VCaP (cell line): Measurements from ENCODE around the gene OVOL3.

ENCODE experiments used
- H3K27ac ChIP-seq: fragments of 450-650 bp; 2 replicates; pipeline ENCODE4 v1.5.1; 2017
- TF ChIP-seq, protein P1 (sequence below): fragments of 450-650 bp; conservative IDR thresholded peaks from 2 replicates; pipeline ENCODE4 v1.5.1; 2017; ENCODE audit warnings: mild to moderate bottlenecking, moderate library complexity

OVOL3 gene

DNA sequence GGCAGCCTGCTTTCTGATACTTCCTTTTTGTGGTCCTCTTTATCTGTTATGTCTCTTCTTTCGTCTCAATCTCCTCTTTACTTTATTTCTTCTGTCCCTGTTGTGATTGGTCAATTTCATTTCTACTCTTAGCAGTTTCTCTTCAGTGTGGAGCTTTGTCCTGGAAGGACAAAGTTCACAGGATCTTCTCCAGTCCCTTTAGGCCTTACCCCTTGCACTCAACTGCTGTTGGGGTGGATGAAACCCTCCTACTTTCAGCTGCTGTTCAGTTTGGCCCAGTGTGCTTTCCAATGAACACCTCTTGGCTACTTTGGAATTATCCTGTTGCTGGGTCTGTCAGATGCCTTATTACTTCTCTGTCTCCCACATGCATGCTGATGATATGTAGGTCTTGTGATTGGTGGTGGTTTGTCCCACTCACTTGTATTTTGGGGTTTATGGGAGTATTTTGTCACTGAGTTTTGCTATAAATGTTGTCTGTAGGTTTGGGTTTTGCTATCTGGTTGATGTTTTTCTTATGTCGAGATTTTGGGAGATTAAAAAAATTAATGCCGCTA is 31.5 kb upstream of the OVOL3 start:
- TF ChIP-seq, protein P1, sequence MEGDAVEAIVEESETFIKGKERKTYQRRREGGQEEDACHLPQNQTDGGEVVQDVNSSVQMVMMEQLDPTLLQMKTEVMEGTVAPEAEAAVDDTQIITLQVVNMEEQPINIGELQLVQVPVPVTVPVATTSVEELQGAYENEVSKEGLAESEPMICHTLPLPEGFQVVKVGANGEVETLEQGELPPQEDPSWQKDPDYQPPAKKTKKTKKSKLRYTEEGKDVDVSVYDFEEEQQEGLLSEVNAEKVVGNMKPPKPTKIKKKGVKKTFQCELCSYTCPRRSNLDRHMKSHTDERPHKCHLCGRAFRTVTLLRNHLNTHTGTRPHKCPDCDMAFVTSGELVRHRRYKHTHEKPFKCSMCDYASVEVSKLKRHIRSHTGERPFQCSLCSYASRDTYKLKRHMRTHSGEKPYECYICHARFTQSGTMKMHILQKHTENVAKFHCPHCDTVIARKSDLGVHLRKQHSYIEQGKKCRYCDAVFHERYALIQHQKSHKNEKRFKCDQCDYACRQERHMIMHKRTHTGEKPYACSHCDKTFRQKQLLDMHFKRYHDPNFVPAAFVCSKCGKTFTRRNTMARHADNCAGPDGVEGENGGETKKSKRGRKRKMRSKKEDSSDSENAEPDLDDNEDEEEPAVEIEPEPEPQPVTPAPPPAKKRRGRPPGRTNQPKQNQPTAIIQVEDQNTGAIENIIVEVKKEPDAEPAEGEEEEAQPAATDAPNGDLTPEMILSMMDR: no peak
- peak overlapping the region; percentile 50; the same call in 1 of the 2 replicates for H3K27ac ChIP-seq

DNA sequence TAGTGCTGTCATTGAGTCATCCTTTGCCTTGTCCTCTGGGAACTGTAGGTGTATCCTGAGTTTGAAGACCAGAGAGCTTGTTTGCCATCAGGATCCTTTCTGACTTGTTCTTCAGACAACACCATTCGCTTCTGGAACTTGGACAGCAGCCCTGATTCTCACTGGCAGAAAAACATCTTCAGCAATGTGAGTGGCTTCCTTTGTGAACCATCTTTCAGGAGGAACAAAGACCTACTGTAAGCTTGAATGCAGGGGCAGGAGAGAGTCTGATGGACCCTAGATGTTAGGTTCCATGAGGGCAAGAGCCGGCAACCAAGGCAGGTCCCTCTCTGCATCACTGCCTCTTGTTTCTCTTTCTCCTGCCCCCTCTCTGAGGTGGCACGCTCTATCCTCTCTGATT is 29.6 kb upstream of the OVOL3 start:
- TF ChIP-seq, protein P1: no peak
- peak overlapping the region; percentile 50 for H3K27ac ChIP-seq

DNA sequence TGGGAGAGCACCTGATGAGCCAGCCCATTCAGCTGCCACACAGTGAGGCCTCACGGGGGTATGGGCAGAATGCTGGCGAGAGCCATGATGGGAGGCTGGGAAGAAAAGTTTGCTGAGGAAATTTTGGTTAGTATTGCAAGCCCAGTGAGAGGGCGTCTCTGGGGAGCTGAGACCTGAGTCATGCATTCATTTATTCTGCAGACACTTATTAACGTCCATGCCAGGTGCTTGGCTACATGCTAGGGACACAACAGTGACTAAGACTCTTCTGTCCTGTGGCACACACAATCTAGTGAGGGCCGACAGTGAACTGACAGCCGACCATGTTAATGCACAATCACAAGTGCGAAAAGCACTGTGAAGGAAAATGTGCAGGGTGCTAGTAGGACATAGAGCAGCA is 29.0 kb upstream of the OVOL3 start:
- H3K27ac ChIP-seq: peak overlapping the region; percentile 50
- TF ChIP-seq, protein P1: no peak

DNA sequence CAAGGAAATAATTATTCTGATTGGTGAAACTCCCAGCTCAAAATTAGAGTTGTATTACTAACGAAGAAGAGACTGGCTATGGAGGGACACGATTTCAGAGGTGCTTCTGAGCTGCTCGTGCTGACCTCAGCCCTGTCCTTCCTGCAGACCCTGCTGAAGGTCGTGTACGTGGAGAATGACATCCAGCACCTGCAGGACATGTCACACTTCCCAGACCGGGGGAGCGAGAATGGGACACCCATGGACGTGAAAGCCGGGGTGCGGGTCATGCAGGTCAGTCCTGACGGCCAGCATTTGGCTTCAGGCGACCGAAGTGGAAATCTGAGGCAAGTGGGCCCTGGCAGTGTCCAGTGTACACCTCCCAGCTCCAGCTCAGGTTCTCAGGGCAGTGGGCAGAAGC is 28.0 kb upstream of the OVOL3 start:
- no peak overlapping the region; the same call in 1 of the 2 replicates for H3K27ac ChIP-seq

GRCh38 chr19:36084231-36085009 is 26.5 kb upstream of the OVOL3 start:
- TF ChIP-seq, protein P1: no peak
- no peak overlapping the region for H3K27ac ChIP-seq

More for the DNA sequence above, 28.0 kb upstream of the OVOL3 start:
- TF ChIP-seq, protein P1: no peak

DNA sequence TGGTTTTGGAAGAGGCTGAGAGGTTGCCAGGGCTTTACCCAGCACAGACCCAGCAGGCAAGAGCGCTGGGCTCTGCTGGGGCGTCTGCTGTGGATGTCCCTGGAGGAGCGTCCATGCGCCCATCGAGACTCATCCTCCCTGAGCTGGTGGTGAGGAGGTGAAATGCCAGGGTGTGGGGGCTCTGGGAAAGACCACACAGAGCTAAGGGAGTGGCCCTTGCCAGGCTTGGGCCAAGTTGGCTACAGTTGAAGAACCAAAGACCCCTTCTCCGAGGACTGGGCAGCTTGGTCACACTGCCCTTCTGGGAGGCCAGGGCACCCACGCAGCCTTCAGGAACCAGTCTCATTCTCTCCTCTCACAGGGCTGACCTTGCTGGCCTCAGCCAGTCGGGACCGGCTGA is 24.6 kb upstream of the OVOL3 start:
- TF ChIP-seq, protein P1: no peak
- no peak overlapping the region for H3K27ac ChIP-seq

GRCh38 chr19:36089847-36090246 is 21.1 kb upstream of the OVOL3 start:
- TF ChIP-seq, protein P1: no peak
- no peak overlapping the region for H3K27ac ChIP-seq
